NCI-H146 treated with DMSO at 0.1 percent for 48 hours (cell line): Measurements from ENCODE around the gene ARHGEF28.

Source experiments
- DNase-seq: peaks from one replicate; lab custom pipeline; 2025; ENCODE audit not compliant: unreplicated experiment; lab: John Stamatoyannopoulos, UW

The ARHGEF28 gene

GRCh38 chr5:73838901-73839300, 212.9 kb downstream of the ARHGEF28 start:
- DNase-seq: no peak

GRCh38 chr5:73841641-73842040, 215.6 kb downstream of the ARHGEF28 start:
- DNase-seq: no peak

GRCh38 chr5:73844165-73844564, 218.2 kb downstream of the ARHGEF28 start:
- no peak for DNase-seq

GRCh38 chr5:73851471-73852181, 225.6 kb downstream of the ARHGEF28 start:
- DNase-seq: peak; percentile 9

- DNase-seq: peak; percentile 82
Measured at GRCh38 chr5:73853091-73853490, 227.1 kb downstream of the ARHGEF28 start.

GRCh38 chr5:73856997-73857396, 231.0 kb downstream of the ARHGEF28 start:
- no peak for DNase-seq

- no peak for DNase-seq
Measured at GRCh38 chr5:73857446-73857845, 231.4 kb downstream of the ARHGEF28 start.

- DNase-seq: no peak
Measured at GRCh38 chr5:73858054-73858453, 232.1 kb downstream of the ARHGEF28 start.

GRCh38 chr5:73858776-73859175, 232.8 kb downstream of the ARHGEF28 start:
- no peak for DNase-seq

GRCh38 chr5:73859696-73860095, 233.7 kb downstream of the ARHGEF28 start:
- no peak for DNase-seq

GRCh38 chr5:73861313-73861988, 235.5 kb downstream of the ARHGEF28 start:
- DNase-seq: no peak

GRCh38 chr5:73862796-73863195, 236.8 kb downstream of the ARHGEF28 start:
- no peak for DNase-seq

GRCh38 chr5:73863876-73864275, 237.9 kb downstream of the ARHGEF28 start:
- DNase-seq: no peak

- no peak for DNase-seq
Measured at GRCh38 chr5:73865315-73865714, 239.3 kb downstream of the ARHGEF28 start.

GRCh38 chr5:73867345-73868335, 241.6 kb downstream of the ARHGEF28 start:
- no peak for DNase-seq

GRCh38 chr5:73883646-73884045, 257.6 kb downstream of the ARHGEF28 start:
- no peak for DNase-seq

GRCh38 chr5:73887688-73888087, 261.7 kb downstream of the ARHGEF28 start:
- no peak for DNase-seq

GRCh38 chr5:73890569-73890968, 264.6 kb downstream of the ARHGEF28 start:
- DNase-seq: no peak

- no peak for DNase-seq
Measured at GRCh38 chr5:73892218-73892617, 266.2 kb downstream of the ARHGEF28 start.

GRCh38 chr5:73892806-73893205, 266.8 kb downstream of the ARHGEF28 start:
- no peak for DNase-seq

- DNase-seq: no peak
Measured at GRCh38 chr5:73893813-73894212, 267.8 kb downstream of the ARHGEF28 start.
